ENCODE results near the gene TCF15.

GRCh38 chr20:622161-622560 lies 12.1 kb upstream of the TCF15 start:
- TF ChIP-seq CTCF (IDR thresholded peaks at IDR 0.05) (no peak), POLR2A (IDR thresholded peaks at IDR 0.05) (no peak), POLR2AphosphoS5 (IDR thresholded peaks at IDR 0.05) (no peak)

Data from transverse colon (tissue), 4 donors.